ENCODE measurements around the gene LIN7A.

GRCh38 chr12:80754274-80754673 lies 183.5 kb downstream of the LIN7A start:
- TF ChIP-seq CTCF (IDR thresholded peaks at IDR 0.05) (no peak), POLR2AphosphoS5 (IDR thresholded peaks at IDR 0.05) (no peak)

Data from transverse colon (tissue), 4 donors.